ENCODE data around the gene NXF1. TPM values are rescaled to one million over a fixed set of nuclear protein-coding genes. Genes with fewer than 3 reads are reported as not detected.
"Not testable (repeated sequence)": the region's sequence is repeated elsewhere in the genome, so short reads cannot be mapped to it uniquely, and the experiment has no call there.

The NXF1 gene
- polyA plus RNA-seq (2013, experiment 1 of 2; ENCODE audit: insufficient read length) = 60.1 TPM
- polyA plus RNA-seq (2013, experiment 2 of 2; ENCODE audit: insufficient read length) = 33.4 TPM

DNA sequence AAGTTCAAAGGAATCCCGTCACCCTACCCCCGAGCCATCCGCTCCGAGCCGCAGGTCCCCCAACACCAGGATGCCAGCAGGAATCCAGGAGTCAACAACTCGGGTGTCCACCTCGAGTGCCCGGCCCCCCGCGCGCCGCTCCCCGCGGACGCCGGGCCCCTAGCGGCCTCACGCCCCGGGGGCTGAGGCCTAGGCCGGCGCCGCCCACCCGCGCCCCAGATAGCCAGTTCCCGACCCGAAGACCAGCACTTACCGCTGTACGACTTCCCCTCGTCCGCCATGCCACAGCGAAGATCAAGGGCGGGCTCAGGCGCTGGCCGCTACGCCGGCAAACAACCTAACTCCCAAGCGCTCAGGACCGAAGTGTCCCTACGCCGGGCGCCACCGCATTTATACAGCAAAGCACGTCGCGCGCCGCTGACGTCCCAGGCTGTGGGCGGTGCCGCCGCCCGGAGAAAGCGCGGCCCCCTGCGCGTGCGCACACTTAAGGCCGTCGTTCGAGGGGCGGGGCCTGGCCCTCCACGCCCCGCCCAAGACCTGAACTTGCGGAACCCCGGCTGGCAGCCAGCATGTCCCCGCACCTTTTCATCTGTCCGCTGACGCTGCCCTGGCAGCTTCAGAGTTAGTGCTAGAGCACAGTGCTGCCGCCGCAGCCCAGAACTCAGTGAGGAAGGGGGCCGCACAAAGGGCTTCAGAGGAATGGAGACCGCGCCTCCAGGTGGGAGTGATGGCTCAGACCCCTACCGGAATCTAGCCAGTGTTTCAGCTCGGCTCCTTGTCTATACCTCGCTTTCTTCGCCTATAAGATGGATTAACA is at the start of gene NXF1:
NXF1 (minus strand) TSS at position 365 of the 817 bp plus-strand sequence; CDS start at position 281, 84 bp downstream.
- DNase-seq = peak; percentile 89

DNA sequence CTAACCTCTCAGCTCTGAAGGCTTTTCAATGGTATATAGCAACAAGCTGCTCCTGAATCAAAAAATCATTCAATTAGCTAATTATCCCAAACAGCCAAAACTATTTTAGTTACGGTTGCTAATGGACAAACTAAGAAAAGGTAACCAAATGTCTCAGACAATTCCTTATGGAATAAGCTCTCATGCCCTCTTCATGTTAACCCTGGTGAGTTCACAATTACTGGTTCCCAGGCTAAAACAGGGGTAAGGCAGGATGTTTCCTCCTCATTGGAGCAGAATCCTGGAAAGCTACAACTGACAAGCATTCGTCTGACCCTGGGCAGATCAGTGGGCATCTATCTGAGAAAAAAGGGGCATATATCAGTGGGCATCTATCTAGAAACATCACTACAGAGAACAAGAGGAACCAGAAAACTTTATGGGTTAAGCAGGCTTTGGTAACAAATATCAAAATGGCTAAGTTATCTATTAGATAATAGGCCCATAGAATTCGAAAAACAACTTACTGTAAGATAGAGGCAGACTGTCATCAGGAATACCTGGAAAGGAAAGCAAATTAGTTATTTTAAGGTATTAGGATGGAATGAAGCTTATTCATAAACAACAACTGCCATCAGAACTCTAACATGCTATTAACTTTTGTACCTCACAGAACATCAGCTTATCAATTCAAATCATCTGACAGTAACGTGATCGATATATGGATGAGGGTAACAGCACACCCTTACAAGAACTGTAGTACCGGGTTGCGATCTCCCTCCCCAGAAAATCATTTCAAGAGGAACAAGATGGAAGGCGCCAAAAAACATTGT is 49.0 kb upstream of the NXF1 start:
- DNase-seq = no peak

DNA sequence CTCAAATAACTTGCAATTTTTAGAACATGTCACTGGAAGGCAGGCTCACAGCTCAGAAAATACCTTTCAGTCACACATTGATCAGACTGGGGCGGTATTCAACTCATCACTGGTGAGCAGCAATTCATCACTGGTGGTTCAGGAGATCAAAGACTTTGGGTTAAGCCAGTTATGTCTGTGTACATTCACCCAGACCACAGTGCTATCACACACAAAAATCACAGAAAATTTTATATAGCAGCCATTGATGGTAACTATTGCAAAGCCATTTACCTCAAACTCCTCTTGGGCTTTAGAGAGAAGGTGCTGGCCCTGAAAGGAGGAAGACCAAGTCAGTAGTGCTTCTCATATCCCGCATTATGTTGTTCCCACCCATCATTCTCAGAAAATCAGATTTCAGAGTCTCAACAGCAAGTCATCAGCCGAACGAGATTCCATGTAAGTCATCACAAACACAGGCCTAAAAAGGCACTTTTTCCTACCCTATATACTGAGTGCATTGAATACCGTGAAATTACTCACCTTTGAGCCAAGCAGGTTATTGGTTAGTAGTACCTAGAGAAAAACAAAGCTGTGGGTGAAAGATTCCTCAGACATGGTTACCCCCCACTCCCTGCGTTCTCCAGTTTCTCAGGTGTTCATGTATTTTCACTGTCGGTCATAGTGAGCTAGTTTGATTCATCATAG is 48.2 kb upstream of the NXF1 start:
- DNase-seq = no peak

DNA sequence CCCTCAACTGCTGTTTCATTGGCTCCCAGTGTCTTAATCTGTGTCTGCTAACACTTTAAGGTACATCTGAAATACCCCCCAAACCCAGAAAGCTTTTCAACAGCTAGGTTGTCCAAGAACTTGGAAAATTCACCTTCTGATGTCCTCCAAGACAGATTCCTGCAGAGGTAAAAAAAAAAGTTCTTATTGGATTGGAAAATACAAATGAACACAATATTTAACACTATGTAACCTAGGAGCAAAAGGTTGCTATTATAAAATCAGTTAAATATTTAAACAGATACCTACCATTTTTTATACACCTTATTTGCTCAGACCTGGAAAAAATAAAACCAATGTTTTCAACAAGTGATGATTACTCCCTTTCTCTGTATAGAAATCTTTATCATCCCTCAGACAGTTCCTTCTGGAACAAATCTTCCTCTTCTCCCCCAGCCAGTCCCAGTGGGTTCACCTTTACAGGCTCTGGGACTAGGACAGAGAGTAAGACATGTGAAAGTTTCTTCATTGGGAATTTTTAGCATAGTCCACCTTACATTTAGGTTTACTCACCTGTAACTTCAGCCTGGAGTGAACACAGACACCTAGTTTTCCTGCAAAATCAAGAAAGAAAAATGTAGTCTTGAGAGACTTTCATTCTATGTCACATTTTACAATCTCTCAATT is 47.4 kb upstream of the NXF1 start:
- no peak for DNase-seq

DNA sequence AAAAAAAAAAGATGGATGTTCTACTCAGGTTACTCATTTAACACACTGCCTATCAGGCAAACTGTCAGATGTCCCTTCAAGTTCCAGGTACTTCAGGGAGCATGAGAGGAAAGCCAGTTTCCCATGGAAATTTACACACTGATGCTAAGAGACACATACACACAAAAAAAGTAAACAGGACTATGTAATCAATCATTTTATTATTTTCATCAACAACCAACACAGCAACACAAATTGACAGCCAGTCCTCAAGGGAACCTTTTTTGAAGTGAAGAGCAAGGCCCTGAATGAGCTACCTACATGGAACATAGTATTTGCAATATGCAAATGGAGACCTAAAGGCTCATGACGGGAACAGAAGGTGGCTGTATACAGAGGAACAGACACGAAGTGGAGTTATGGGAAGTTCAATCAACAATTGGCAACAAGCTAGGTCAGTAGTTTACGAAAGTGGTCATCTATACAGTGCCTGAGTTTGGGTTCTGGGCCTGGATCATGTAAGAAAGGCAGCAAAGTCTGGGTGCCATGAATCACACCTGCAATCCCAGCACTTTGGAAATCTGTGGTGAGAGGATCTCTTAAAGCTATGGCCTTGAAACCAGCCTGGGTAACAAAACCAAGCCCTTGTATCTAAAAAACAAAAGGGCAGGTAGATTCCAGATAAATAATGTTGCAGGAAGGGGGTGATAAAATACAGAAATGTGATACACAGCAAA is 46.7 kb upstream of the NXF1 start:
- no peak for DNase-seq

DNA sequence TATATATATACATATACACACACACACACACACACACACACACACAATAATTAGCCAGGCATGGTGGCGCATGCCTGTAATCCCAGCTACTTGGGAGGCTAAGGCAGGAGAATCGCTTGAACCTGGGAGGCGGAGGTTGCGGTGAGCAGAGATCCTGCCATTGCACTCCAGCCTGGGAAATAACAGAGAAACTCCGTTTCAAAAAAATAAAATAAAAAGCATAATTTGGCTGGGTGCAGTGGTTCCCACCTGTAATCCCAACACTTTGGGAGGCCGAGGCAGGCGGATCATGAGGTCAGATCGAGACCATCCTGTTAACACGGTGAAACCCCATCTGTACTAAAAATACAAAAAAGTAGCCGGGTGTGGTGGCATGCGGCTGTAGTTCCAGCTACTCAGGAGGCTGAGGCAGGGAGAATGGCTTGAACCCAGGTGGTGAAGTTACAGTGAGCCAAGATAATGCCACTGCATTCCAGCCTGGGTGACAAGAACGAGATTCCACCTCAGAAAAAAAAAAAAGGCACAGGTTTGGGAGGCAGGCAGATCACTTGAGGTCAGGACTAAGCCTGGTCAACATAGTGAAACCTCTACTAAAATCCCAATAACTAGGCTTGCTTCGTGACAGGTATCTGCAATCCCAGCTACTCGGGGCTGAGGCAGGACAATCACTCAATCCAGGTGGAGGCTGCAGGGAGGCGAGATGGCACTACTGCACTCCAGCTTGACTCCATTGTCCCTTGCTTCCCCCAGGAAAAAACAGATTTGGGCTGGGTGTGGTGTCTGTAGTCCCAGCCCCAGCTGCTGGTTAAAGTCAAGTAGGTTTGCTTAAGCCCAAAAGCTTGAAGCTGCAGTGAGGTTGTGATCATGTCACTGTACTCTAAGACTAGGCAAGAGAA is 45.9 kb upstream of the NXF1 start:
- no peak for DNase-seq

DNA sequence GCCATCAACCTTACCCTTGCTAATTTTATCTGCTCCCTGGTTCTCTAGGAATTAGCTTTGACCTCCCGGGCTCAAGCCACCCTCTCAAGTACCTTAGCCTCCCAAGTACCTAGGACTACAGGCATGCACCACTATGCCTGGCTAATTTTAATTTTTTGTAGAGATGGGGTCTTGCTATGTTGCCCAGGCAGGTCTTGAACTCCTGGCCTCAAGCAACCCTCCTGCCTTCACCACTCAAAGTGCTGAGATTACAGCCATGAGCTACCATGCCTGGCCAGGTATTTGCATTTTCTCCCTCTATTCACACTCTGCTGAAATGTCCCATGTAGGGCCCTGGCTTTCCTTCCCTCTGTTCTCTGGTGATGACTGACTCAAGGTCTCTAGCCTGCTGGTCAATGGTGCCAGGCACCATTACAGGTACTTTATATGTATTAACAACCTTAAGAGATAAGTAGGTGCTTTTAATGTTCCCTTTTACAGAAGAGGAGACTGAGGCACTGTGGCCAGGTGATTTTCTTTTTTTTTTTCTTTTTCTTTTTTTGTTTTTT is 42.6 kb upstream of the NXF1 start:
- DNase-seq = no peak

DNA sequence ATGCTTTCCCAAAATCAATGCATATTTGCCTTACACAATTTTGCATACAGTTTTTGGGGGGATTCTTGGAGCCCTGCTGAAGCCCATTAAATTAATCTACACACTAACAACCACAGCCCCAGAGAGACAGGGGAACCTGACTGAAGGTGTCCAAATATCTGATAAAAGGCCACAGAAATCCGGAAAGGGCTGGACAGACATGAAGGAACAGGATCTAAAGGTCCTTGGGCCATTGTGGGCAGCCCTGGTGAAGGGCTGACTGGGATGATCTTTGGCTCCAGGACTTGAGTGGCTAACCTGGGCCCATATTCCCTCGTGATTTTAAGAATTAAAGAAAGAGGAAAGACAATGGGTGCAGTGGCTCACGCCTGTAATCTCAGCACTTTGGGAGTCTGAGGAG is 40.9 kb upstream of the NXF1 start:
- DNase-seq = no peak

DNA sequence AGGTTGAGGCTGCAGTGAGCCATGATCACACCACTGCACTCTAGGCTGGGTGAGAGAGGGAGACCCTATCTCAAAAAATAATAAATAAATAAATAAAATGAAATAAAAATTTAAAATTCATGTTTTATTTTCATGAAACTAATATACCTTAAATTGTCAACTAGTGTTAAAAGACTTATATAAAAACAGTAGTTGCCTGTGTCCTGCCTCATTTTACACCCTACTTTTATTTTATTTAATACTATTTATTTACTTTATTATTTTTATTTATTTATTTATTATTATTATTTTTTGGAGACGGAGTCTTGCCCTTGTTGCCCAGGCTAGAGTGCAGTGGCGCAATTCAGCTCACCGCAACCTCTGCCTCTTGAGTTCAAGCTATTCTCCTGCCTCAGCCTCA is 38.9 kb upstream of the NXF1 start:
- DNase-seq = no peak

DNA sequence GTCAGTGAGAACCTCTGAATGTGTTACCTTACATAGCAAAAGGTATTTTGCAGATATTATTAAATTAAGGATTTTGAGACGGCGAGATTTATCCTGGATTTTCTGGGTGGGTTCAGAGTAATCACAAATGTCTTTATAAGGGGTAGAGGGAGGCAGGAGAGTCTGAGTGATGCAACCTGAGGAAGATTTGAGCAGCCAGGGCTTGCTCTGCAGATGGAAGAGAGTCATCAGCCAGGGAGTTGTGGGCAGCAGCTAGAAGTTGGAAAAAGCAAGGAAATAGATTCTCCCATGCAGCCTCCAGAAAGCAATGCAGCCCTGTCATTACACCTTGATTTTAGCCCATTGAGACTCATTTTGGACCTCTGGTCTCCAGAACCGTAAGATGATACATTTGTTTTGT is 38.2 kb upstream of the NXF1 start:
- DNase-seq = no peak

DNA sequence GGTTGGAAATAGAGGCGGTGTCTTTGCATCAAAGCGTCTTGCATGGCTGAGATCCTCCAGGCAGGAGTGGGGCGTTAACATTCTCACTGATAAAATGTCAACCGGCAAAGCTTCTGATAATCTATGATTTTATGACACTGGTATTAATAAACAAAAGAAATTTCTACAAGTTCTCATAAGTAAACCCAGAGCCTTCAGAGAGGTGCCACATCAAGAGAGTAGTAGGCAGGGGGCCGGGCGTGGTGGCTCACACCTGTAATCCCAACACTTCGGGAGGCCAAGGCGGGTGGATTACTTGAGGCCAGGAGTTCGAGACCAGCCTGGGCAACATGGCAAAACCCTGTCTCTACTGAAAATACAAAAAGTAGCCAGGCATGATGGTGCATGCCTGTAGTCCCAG is 37.7 kb upstream of the NXF1 start:
- not testable (repeated sequence) for DNase-seq

DNA sequence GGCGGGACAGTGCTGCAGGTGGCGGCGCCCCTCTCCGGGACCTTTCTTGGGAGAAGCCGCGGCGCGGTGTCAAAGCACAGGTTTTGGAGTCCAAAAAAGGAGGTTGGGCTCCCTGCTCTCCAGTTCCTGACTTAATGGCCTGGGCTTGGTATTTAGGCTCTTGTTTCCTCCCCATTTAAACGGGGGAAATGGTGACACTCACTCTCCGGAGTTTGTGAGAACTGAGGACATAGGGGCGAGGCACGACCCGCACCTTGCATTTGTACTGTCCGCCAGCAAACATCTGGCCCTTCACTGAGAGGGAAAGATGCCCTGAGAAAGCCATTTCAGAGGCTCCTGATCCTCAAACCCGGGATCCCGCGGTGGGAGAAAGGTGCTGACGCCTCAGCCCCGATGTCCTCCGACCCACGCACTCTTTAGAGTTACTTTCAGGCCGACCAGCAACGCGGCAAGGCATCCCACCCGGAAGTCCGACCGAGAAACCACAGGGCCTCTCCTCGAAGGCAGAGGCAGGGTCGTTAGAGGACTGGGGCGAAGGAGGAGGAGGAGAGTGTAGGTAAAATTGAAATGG is 37.0 kb upstream of the NXF1 start:
- DNase-seq = no peak

DNA sequence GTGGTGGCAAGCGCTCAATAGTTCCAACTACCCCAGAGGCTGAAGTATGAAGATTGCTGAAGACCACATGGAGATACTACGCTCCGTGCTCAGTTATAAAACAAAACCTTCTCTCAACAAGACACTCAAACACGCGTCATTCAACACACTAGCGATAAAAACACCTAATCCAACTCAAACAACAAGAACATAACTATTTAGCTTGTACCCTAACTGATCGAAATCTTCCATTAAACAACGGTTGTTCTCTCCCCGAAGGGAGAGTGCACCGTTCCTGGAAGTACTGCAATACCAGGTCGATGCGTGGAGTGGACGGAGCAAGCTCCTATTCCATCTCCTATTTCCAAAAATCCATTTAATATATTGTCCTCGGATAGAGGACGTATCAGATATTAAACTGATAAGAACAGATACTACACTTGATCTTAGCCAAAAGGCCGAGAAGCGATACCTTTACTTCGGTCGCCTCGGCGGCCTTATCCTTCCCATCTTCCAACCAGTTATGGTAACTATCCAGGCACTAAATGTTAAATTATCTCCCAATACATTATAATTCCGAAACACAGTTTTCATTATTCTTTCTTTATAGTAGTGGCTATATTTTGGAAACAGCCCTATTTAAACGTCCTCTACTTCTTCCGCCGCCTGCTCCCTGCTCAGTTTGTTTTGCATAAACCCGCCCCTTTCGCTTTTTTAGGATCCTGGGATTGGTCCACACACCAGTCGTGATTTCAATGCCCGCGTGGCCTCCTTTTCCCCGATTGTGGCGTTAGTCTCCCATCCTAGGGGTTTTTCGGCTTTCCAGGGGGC is 36.3 kb upstream of the NXF1 start:
- DNase-seq = peak; percentile 100

DNA sequence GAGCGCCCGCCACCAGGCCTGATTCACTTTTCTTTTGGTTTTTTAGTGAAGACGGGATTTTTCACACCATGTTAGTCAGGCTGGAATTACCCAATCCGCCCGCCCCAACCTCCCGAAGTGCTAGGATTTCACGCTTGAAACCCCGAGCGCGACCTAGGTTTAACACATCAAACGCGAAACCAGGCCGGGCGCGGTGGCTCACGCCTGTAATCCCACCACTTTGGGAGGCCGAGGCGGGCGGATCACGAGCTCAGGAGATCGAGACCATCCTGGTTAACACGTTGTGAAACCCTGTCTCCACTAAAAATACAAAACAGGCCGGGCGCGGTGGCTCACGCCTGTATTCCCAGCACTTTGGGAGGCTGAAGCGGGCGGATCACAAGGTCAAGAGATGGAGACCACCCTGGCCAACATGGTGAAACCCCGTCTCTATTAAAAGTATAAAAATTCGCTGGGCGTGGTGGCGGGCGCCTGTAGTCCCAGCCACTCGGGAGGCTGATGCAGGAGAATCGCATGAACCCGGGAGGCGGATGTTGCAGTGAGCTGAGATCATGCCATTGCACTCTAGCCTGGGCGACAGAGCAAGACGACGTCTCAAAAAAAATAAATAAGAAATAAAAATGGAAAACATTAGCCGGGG is 35.6 kb upstream of the NXF1 start:
- peak; percentile 79 for DNase-seq

DNA sequence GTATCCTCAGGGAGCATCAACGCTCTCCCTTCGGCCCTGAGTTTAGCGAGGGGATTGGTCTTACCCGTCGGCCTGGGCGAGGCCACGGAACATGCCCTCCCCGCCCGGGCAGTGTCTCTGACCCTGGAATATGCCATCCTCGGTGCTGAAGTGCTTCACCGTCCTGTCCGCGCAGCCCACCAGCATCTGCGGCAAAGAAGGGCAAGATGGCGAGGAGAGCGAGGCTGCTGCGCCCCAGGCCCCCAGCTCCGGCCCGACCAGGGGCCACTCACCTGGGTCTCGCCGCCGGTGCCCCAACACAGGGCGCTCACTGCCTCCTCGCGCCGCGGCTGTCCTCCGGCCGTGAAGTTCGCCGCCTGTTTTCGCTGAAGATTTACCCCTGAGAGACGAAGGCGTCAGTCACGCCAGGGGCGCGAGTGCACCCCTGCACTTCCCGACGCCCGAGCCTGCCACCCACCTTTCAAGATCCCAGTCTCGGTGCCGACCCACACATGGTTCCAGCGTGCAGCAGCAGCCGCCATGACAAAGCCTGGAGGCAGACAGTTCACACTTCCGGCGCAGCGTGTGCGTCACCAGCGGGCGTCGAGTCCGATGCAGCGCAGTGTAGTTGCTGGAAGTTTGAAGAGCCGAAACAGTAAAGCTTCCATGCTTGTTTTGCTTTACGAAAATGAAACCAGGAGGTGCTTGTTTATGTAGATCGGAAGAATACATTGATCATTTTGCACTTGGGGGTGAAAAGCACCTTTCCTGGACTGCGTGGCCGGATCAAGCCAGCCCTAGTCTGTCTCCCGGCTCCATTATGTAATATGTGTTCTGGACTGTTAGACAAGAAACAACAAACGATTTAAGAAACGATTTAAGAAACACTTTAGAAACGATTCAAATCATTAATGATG is 34.1 kb upstream of the NXF1 start, which contains the start of gene WDR74:
WDR74 (minus strand) TSS at position 541 of the 896 bp plus-strand sequence; CDS start at position 521, 20 bp downstream.
- peak; percentile 91 for DNase-seq

DNA sequence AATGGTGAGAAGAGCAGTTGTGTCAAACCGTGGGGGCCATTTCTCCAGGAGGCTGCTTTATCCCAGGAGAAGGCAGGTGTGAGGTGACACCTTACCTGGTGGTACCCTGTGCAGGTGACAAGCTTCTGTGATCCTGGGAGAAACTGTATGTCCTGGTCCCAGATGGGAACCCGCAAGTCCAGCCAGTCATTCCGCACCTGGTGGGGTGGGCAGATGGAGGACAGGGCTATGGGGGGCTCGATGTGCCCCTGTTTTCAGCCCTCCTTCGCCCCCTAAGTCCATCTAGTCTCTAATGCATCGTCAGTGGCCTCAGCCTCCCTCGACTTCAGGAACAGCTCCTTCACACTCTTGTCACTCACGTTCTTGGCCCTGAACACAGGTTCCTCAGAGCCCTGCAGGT is 30.1 kb upstream of the NXF1 start:
- DNase-seq = no peak
